ENCODE measurements around the gene MACROD1. TPM values are rescaled to one million over a fixed set of nuclear protein-coding genes. Genes with fewer than 3 reads are reported as not detected.

The MACROD1 gene
- total RNA-seq, 1 donor from 2014 or later: 27.8 TPM

DNA sequence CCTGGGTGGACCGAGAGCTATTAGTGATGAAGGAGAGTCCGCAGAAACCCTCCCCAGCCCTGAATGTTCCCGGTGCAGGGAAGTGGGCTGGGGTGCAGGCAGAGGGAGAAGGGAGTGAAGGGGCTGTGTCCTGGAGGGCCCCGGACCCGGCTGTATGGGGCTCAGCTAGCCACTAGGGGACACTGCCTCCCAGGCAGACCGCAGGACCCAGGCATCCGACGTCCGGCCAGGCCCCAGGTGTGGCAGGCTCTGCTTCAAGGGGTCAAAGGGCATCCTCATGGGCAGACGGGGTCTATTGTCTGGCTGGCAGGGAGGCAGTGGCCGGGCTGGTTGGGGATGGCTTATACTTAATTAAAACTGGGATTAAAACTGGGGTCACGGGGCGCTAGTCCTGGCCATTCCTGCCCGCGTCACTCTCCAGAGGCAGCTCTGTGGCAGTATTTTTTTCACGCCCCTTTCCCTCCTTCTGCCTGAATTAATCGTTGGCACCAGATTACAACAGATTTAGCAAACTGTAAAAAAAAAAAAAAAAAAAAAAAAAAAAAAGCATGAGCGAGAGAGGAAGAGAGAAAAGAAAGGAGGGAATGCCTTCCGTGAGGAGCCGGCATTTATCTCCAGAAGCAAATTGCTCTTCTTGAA, 125.1 kb downstream of the MACROD1 start:
- no peak for DNase-seq (ENCODE audit: low read depth)
- TF ChIP-seq, protein P1, sequence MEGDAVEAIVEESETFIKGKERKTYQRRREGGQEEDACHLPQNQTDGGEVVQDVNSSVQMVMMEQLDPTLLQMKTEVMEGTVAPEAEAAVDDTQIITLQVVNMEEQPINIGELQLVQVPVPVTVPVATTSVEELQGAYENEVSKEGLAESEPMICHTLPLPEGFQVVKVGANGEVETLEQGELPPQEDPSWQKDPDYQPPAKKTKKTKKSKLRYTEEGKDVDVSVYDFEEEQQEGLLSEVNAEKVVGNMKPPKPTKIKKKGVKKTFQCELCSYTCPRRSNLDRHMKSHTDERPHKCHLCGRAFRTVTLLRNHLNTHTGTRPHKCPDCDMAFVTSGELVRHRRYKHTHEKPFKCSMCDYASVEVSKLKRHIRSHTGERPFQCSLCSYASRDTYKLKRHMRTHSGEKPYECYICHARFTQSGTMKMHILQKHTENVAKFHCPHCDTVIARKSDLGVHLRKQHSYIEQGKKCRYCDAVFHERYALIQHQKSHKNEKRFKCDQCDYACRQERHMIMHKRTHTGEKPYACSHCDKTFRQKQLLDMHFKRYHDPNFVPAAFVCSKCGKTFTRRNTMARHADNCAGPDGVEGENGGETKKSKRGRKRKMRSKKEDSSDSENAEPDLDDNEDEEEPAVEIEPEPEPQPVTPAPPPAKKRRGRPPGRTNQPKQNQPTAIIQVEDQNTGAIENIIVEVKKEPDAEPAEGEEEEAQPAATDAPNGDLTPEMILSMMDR (conservative IDR thresholded peaks at IDR 0.05; ENCODE audit: low read depth, low read length): peak; percentile 66
- H3K4me3 ChIP-seq (ENCODE audit: low read depth, low read length): no peak overlapping the region

DNA sequence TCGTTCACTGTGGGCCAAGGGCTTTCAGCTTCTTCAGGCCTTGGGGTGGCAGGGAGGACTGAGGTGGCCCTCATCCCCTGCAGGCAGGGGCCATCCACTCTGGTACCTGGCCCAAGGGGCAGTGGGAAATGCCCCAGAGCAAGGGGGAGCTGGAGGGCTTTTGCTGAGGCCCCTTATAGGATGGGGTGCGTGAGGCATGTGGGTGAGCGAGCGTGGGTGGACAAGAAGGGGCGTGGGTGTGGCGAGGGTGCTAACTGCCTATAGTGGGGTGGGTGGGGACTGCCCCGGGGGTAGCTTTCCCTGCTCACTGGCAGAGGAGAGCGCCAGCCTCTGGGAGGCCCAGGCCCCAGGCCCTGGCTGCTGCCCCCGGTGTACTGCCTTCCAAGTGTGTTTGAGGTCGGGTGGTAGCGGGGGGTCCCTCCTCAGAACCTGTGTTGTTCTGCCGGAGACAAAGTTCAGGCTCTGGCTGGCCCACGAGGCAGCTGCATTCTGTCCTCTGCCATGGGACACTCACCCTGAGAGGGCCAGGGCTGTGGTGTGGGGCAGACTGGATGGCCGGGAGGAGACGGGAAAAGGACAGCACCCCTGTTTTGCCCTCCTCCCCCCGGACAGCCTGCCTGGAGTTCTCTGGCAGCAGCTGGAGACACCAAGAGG, 126.8 kb downstream of the MACROD1 start:
- no peak for DNase-seq (ENCODE audit: low read depth)
- H3K4me3 ChIP-seq (ENCODE audit: low read depth, low read length): no peak overlapping the region
- TF ChIP-seq, protein P1 (conservative IDR thresholded peaks at IDR 0.05; ENCODE audit: low read depth, low read length): no peak

DNA sequence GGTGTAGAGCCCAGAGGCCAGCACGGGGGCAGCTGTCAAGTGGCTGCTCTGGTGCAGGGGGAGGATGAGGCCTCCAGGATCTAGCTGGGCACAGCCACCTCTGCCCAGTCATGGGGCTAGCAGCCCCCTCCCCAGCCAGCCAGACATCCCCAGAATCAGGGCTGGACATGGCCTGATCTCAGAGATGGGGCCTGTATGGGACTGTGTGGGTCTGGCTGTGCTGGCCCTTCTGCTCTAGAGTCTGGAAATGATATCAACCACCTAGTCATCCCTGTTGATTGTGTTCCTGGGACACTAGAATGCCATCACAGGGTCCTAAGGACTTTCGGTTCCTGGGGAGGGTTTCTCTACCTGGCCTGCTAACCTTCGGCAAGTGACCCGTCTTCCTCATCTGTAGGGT, 127.4 kb downstream of the MACROD1 start:
- H3K4me3 ChIP-seq (ENCODE audit: low read depth, low read length): no peak overlapping the region
- TF ChIP-seq, protein P1 (conservative IDR thresholded peaks at IDR 0.05; ENCODE audit: low read depth, low read length): no peak
- DNase-seq (ENCODE audit: low read depth): no peak

- DNase-seq (ENCODE audit: low read depth): no peak
- TF ChIP-seq, protein P1 (conservative IDR thresholded peaks at IDR 0.05; ENCODE audit: low read depth, low read length): no peak
- H3K4me3 ChIP-seq (ENCODE audit: low read depth, low read length): no peak overlapping the region
Observed at GRCh38 chr11:64037027-64037634, 128.8 kb downstream of the MACROD1 start.

GRCh38 chr11:64036087-64037026, 129.6 kb downstream of the MACROD1 start:
- TF ChIP-seq, protein P1 (conservative IDR thresholded peaks at IDR 0.05; ENCODE audit: low read depth, low read length): no peak
- no peak for DNase-seq (ENCODE audit: low read depth)
- peak overlapping the region; percentile 50 for H3K4me3 ChIP-seq (ENCODE audit: low read depth, low read length)

GRCh38 chr11:64035576-64035975, 130.3 kb downstream of the MACROD1 start, which contains the start of gene FLRT1:
FLRT1 (plus strand) TSS chr11:64035931; CDS start chr11:64116268, 80,337 bp downstream.
- TF ChIP-seq, protein P1 (conservative IDR thresholded peaks at IDR 0.05; ENCODE audit: low read depth, low read length): no peak
- DNase-seq (ENCODE audit: low read depth): no peak
- H3K4me3 ChIP-seq (ENCODE audit: low read depth, low read length): peak within 1 kb of the TSS; percentile 50

All from epithelial cell of proximal tubule (primary cell).